ENCODE results near the gene CDH13.

CDH13 gene

GRCh38 chr16:82963653-82964052 is 336.9 kb downstream of the CDH13 start:
- FAIRE-seq: no peak

- FAIRE-seq: no peak
Measured at GRCh38 chr16:82965808-82966207, 339.0 kb downstream of the CDH13 start.

- FAIRE-seq: no peak
Measured at GRCh38 chr16:82967424-82967823, 340.7 kb downstream of the CDH13 start.

- no peak for FAIRE-seq
Measured at GRCh38 chr16:82971126-82971525, 344.4 kb downstream of the CDH13 start.

- FAIRE-seq: no peak
Measured at GRCh38 chr16:82972331-82972919, 345.7 kb downstream of the CDH13 start.

- no peak for FAIRE-seq
Measured at GRCh38 chr16:82979406-82980111, 352.8 kb downstream of the CDH13 start.

GRCh38 chr16:82980810-82981209 is 354.0 kb downstream of the CDH13 start:
- no peak for FAIRE-seq

GRCh38 chr16:82987767-82988166 is 361.0 kb downstream of the CDH13 start:
- no peak for FAIRE-seq

GRCh38 chr16:82990155-82990554 is 363.4 kb downstream of the CDH13 start:
- no peak for FAIRE-seq

- no peak for FAIRE-seq
Measured at GRCh38 chr16:82991410-82991809, 364.6 kb downstream of the CDH13 start.

- no peak for FAIRE-seq
Measured at GRCh38 chr16:82991966-82992675, 365.4 kb downstream of the CDH13 start.

GRCh38 chr16:82992786-82993185 is 366.0 kb downstream of the CDH13 start:
- FAIRE-seq: no peak

GRCh38 chr16:82993415-82993814 is 366.6 kb downstream of the CDH13 start:
- no peak for FAIRE-seq

- no peak for FAIRE-seq
Measured at GRCh38 chr16:82993926-82994325, 367.2 kb downstream of the CDH13 start.

GRCh38 chr16:82995286-82995923 is 368.6 kb downstream of the CDH13 start:
- FAIRE-seq: no peak

- no peak for FAIRE-seq
Measured at GRCh38 chr16:82995924-82996441, 369.2 kb downstream of the CDH13 start.

- FAIRE-seq: no peak
Measured at GRCh38 chr16:82996814-82997213, 370.0 kb downstream of the CDH13 start.

- no peak for FAIRE-seq
Measured at GRCh38 chr16:82999711-83000110, 372.9 kb downstream of the CDH13 start.

- no peak for FAIRE-seq
Measured at GRCh38 chr16:83002351-83003334, 375.9 kb downstream of the CDH13 start.

- no peak for FAIRE-seq
Measured at GRCh38 chr16:83004868-83005652, 378.3 kb downstream of the CDH13 start.

- no peak for FAIRE-seq
Measured at GRCh38 chr16:83005653-83006160, 378.9 kb downstream of the CDH13 start.
